ENCODE results near the gene LYRM4.

Gene LYRM4

GRCh38 chr6:5098501-5099270 lies 162.1 kb downstream of the LYRM4 start:
- DNase-seq (ENCODE audit: low spot score): no peak
- no peak for TF ChIP-seq CTCF (conservative IDR thresholded peaks at IDR 0.05; ENCODE audit: low read depth)
- CTCF ChIA-PET: no interaction called here
- POLR2A ChIA-PET (ENCODE audit: low non-redundant PET): no interaction called here
- no peak overlapping the region for H3K27ac ChIP-seq

- CTCF ChIA-PET: interaction anchor here (0.6 kb wide), 1 partner anchor 109 kb away, joined by 3 read pairs; no protein-coding TSS in a partner anchor
- no peak for TF ChIP-seq CTCF (conservative IDR thresholded peaks at IDR 0.05; ENCODE audit: low read depth)
- no peak overlapping the region for H3K27ac ChIP-seq
- POLR2A ChIA-PET (ENCODE audit: low non-redundant PET): no interaction called here
- no peak for DNase-seq (ENCODE audit: low spot score)
Measured at GRCh38 chr6:5096482-5096881, 164.3 kb downstream of the LYRM4 start.

- ChIA-PET CTCF (no interaction called here), POLR2A (ENCODE audit: low non-redundant PET) (no interaction called here)
- TF ChIP-seq CTCF (conservative IDR thresholded peaks at IDR 0.05; ENCODE audit: low read depth): no peak
- no peak for DNase-seq (ENCODE audit: low spot score)
- no peak overlapping the region for H3K27ac ChIP-seq
Measured at GRCh38 chr6:5095236-5095635, 165.5 kb downstream of the LYRM4 start.

GRCh38 chr6:5094327-5094726 lies 166.4 kb downstream of the LYRM4 start:
- DNase-seq (ENCODE audit: low spot score): no peak
- POLR2A ChIA-PET (ENCODE audit: low non-redundant PET): no interaction called here
- CTCF ChIA-PET: no interaction called here

GRCh38 chr6:5093231-5094015 lies 167.3 kb downstream of the LYRM4 start:
- CTCF ChIA-PET: no interaction called here

More at GRCh38 chr6:5094327-5094726, 166.4 kb downstream of the LYRM4 start:
- no peak for TF ChIP-seq CTCF (conservative IDR thresholded peaks at IDR 0.05; ENCODE audit: low read depth)
- H3K27ac ChIP-seq: no peak overlapping the region

More at GRCh38 chr6:5093231-5094015, 167.3 kb downstream of the LYRM4 start:
- H3K27ac ChIP-seq: no peak overlapping the region
- POLR2A ChIA-PET (ENCODE audit: low non-redundant PET): no interaction called here
- no peak for TF ChIP-seq CTCF (conservative IDR thresholded peaks at IDR 0.05; ENCODE audit: low read depth)
- no peak for DNase-seq (ENCODE audit: low spot score)
